ENCODE measurements around the gene HMGCL.

GRCh38 chr1:23787701-23788100 lies 37.5 kb downstream of the HMGCL start:
- TF ChIP-seq ZNF891 (CRISPR knock-in tag; IDR thresholded peaks at IDR 0.05) (no peak), DRAP1 (CRISPR knock-in tag; IDR thresholded peaks at IDR 0.05) (no peak), ZFP36 (IDR thresholded peaks at IDR 0.05; ENCODE audit: borderline replicate concordance, low read depth, low read length, partially characterized antibody) (no peak), CTCF (CRISPR knock-in tag; IDR thresholded peaks at IDR 0.05) (no peak), RAD21 (CRISPR knock-in tag; IDR thresholded peaks at IDR 0.05) (no peak), ZBTB40 (IDR thresholded peaks at IDR 0.05) (no peak), ZBTB40 (CRISPR knock-in tag; IDR thresholded peaks at IDR 0.05) (no peak)
